Gastroesophageal sphincter (tissue), 2 donors: ENCODE results near the gene HEPACAM.

Experiments
- POLR2A ChIP-seq, 2 donors: fragments of 450-650 bp; IDR thresholded peaks; one replicate each; pipeline ENCODE4 v1.6.1; 2017; ENCODE audit warnings: antibody characterized with exemption in 2 of 2, mild to moderate bottlenecking in 2 of 2, moderate library complexity in 1 of 2
- POLR2AphosphoS5 ChIP-seq: sonication (generic); formaldehyde crosslinking; IDR thresholded peaks from one replicate; pipeline ENCODE4 v1.6.1; 2017; ENCODE audit warnings: antibody characterized with exemption

GRCh38 chr11:124892146-124892545 is 43.7 kb downstream of the HEPACAM start:
- TF ChIP-seq POLR2AphosphoS5: no peak
- no peak for TF ChIP-seq POLR2A (IDR thresholded peaks at IDR 0.05)
